Left colon (tissue), 2 donors: ENCODE data around the gene RBBP8NL. TPM values are rescaled to one million over a fixed set of nuclear protein-coding genes. Genes with fewer than 3 reads are reported as not detected.
"Not testable (repeated sequence)": the region's sequence is repeated elsewhere in the genome, so short reads cannot be mapped to it uniquely, and the experiment has no call there.

Experiments
- ATAC-seq: fragments of 200-7000 bp; cut with Tn5 transposase; one replicate; pipeline ENCODE4 v1.9.1; 2020; ENCODE audit warnings: mild to moderate bottlenecking, moderate library complexity
- DNase-seq, 2 donors: peaks; one replicate each; pipeline ENCODE4 v3.0.0-alpha.2; 2020
- intact Hi-C, 2 donors: fragments of 100-400 bp; cut with DNase I in 1 of 2; cut with micrococcal nuclease in 1 of 2; formaldehyde crosslinking; loops; one replicate each; pipeline versions ENCODE4 v1.11.2 to v1.14.0; 2022; cut with DNase I, micrococcal nuclease
- total RNA-seq, 2 donors: library from RNA; stranded (reverse); fragmentation: NEBNext Ultra II Directional; extraction: Animal tissue kit (Norgen Biotek cat#: 25700); gene quantifications; one replicate each; pipeline ENCODE4 v1.2.1, GENCODE V29; 2021
- donor health status: DM: no; HTN: no; CAD: no.
- donor health status: DM: yes; HTN: yes; CAD: no.

The RBBP8NL gene
- total RNA-seq, 2 donors from 2014 or later, result 4.8 to 6.7 TPM

- intact Hi-C loops, result no loop called here
- ATAC-seq, result peak; percentile 41
- peak in 1 of 2 donors; percentile 55 for DNase-seq
These were observed 624 bp downstream of the RBBP8NL start for GRCh38 chr20:62426699-62427131.

- intact Hi-C loops, ATAC-seq, DNase-seq: not testable (repeated sequence)
These were observed 1.3 kb downstream of the RBBP8NL start for GRCh38 chr20:62426059-62426348.

GRCh38 chr20:62425281-62426058, 1.9 kb downstream of the RBBP8NL start:
- intact Hi-C loops, result no loop called here
- no peak for DNase-seq
- ATAC-seq, result no peak

GRCh38 chr20:62424249-62425107, 2.9 kb downstream of the RBBP8NL start:
- DNase-seq, result no peak
- intact Hi-C loops, result no loop called here

GRCh38 chr20:62423326-62423706, 4.0 kb downstream of the RBBP8NL start:
- intact Hi-C loops, result no loop called here
- ATAC-seq, result no peak
- no peak for DNase-seq

More at GRCh38 chr20:62424249-62425107, 2.9 kb downstream of the RBBP8NL start:
- ATAC-seq, result no peak

GRCh38 chr20:62422636-62423325, 4.6 kb downstream of the RBBP8NL start:
- no peak for ATAC-seq
- no peak for DNase-seq
- intact Hi-C loops, result no loop called here

GRCh38 chr20:62421716-62421990, 5.7 kb downstream of the RBBP8NL start:
- no peak for DNase-seq
- ATAC-seq, result no peak
- intact Hi-C loops, result no loop called here

- intact Hi-C loops, result no loop called here
- no peak for DNase-seq
- no peak for ATAC-seq
These were observed 6.3 kb downstream of the RBBP8NL start for GRCh38 chr20:62420846-62421715.

- ATAC-seq, result no peak
- DNase-seq, result no peak
- intact Hi-C loops, result no loop called here
These were observed 7.6 kb downstream of the RBBP8NL start for GRCh38 chr20:62419759-62420158.

- ATAC-seq (no peak), DNase-seq (no peak)
- intact Hi-C loops, result no loop called here
These were observed 8.4 kb downstream of the RBBP8NL start for GRCh38 chr20:62418709-62419487.

GRCh38 chr20:62417981-62418708, 9.2 kb downstream of the RBBP8NL start:
- DNase-seq (no peak), ATAC-seq (no peak)
- intact Hi-C loops, result no loop called here

GRCh38 chr20:62416651-62417637, 10.4 kb downstream of the RBBP8NL start:
- intact Hi-C loops, result no loop called here
- DNase-seq (no peak), ATAC-seq (no peak)

GRCh38 chr20:62415354-62416111, 11.8 kb downstream of the RBBP8NL start:
- intact Hi-C loops, result no loop called here
- DNase-seq, result no peak
- no peak for ATAC-seq

GRCh38 chr20:62413896-62414481, 13.3 kb downstream of the RBBP8NL start:
- peak; percentile 4 for ATAC-seq
- intact Hi-C loops, result no loop called here
- DNase-seq, result peak in 1 of 2 donors; percentile 41

- ATAC-seq (peak; percentile 32), DNase-seq (peak; percentile 64 to 75)
- intact Hi-C loops, result no loop called here
These were observed 14.2 kb downstream of the RBBP8NL start for GRCh38 chr20:62413025-62413570.
